HEK293 (cell line): ENCODE measurements around the gene GTF2A1.

Experiments used
- CTCF ChIA-PET: fragments of 350-600 bp; formaldehyde crosslinking; extraction: SDS; loops from one replicate; lab custom pipeline; 2021; ENCODE audit warnings: antibody characterized with exemption; lab: Yijun Ruan, JAX
- POLR2A ChIA-PET: fragments of 300-600 bp; formaldehyde crosslinking; extraction: SDS; loops from one replicate; lab custom pipeline; 2020; ENCODE audit warnings: antibody characterized with exemption, inconsistent platforms; lab: Yijun Ruan, JAX
- H3K27ac ChIP-seq: fragments of 200-500 bp; sonication (Bioruptor generic); 2 replicates; pipeline ENCODE4 v1.5.1; 2014; ENCODE audit warnings: low read depth, low read length, control low read depth, inconsistent platforms; ENCODE audit errors: extremely low read depth
- H3K36me3 ChIP-seq, 2 experiments: fragments of 200-500 bp in 1 of 2; sonication (Bioruptor generic) in 1 of 2; 1 replicate in 1 of 2; 2 replicates in 1 of 2; pipeline ENCODE4 v1.5.1; 2014 to 2017; ENCODE audit warnings: inconsistent platforms in 2 of 2, low read length in 2 of 2; ENCODE audit not compliant: control insufficient read depth in 2 of 2, insufficient read depth in 1 of 2
- H3K4me1 ChIP-seq: fragments of 200-500 bp; sonication (Bioruptor generic); 2 replicates; pipeline ENCODE4 v1.5.1; 2014; ENCODE audit warnings: mild to moderate bottlenecking, low read length, inconsistent platforms; ENCODE audit not compliant: control insufficient read depth, insufficient read depth
- H3K4me3 ChIP-seq: 2 replicates; pipeline ENCODE4 v1.5.1; 2011; ENCODE audit warnings: low read depth, mild to moderate bottlenecking, control low read depth, low read length, moderate library complexity
- H3K9me3 ChIP-seq: fragments of 200-500 bp; sonication (Bioruptor generic); 2 replicates; pipeline ENCODE4 v1.5.1; 2014; ENCODE audit warnings: low read depth, low read length, inconsistent platforms; ENCODE audit not compliant: control insufficient read depth, insufficient read depth
- GLI2 ChIP-seq: fragments of 450-650 bp; formaldehyde crosslinking; IDR thresholded peaks from 2 replicates; pipeline ENCODE4; 2017; ENCODE audit warnings: missing biosample characterization, missing genetic modification characterization, low read depth, borderline replicate concordance
- KLF16 ChIP-seq: fragments of 450-650 bp; formaldehyde crosslinking; IDR thresholded peaks from 2 replicates; pipeline ENCODE4 v1.5.1; 2017; ENCODE audit warnings: missing biosample characterization, missing genetic modification characterization
- SETDB1 ChIP-seq: IDR thresholded peaks from one replicate; pipeline ENCODE4 v1.6.1; 2017; ENCODE audit warnings: mild to moderate bottlenecking, low read length, moderate library complexity, mixed read lengths; ENCODE audit not compliant: insufficient read length
- YY2 ChIP-seq: fragments of 450-650 bp; formaldehyde crosslinking; IDR thresholded peaks from 2 replicates; pipeline ENCODE4 v1.5.1; 2016; ENCODE audit warnings: missing biosample characterization, missing genetic modification characterization
- ZBTB17 ChIP-seq: fragments of 450-650 bp; formaldehyde crosslinking; IDR thresholded peaks from 2 replicates; pipeline ENCODE4 v1.5.1; 2016; ENCODE audit warnings: missing biosample characterization, missing genetic modification characterization
- ZBTB8A ChIP-seq: fragments of 450-650 bp; formaldehyde crosslinking; IDR thresholded peaks from 2 replicates; pipeline ENCODE4 v1.5.1; 2016; ENCODE audit warnings: missing biosample characterization, missing genetic modification characterization
- ZFP37 ChIP-seq: fragments of 450-650 bp; formaldehyde crosslinking; IDR thresholded peaks from 2 replicates; pipeline ENCODE4 v1.5.1; 2016; ENCODE audit warnings: missing biosample characterization, missing genetic modification characterization
- ZNF114 ChIP-seq: fragments of 450-650 bp; formaldehyde crosslinking; IDR thresholded peaks from 2 replicates; pipeline ENCODE4 v1.5.0; 2017; ENCODE audit warnings: missing biosample characterization, missing genetic modification characterization
- ZNF121 ChIP-seq: fragments of 450-650 bp; formaldehyde crosslinking; IDR thresholded peaks from 2 replicates; pipeline ENCODE4 v1.5.1; 2016; ENCODE audit warnings: missing biosample characterization, missing genetic modification characterization
- ZNF146 ChIP-seq: fragments of 450-650 bp; formaldehyde crosslinking; IDR thresholded peaks from 2 replicates; pipeline ENCODE4 v1.5.1; 2016; ENCODE audit warnings: missing biosample characterization, missing genetic modification characterization
- ZNF175 ChIP-seq: fragments of 450-650 bp; formaldehyde crosslinking; IDR thresholded peaks from 2 replicates; pipeline ENCODE4 v1.5.1; 2016; ENCODE audit warnings: missing biosample characterization, missing genetic modification characterization
- ZNF184 ChIP-seq: fragments of 450-650 bp; IDR thresholded peaks from 2 replicates; pipeline ENCODE4 v1.5.1; 2018; ENCODE audit warnings: missing biosample characterization, mild to moderate bottlenecking, missing genetic modification characterization
- ZNF335 ChIP-seq: fragments of 450-650 bp; formaldehyde crosslinking; conservative IDR thresholded peaks from 2 replicates; pipeline ENCODE4 v1.5.1; 2016; ENCODE audit warnings: missing biosample characterization, missing genetic modification characterization
- ZNF560 ChIP-seq: fragments of 450-650 bp; formaldehyde crosslinking; IDR thresholded peaks from 2 replicates; pipeline ENCODE4 v1.5.1; 2017; ENCODE audit warnings: missing biosample characterization, missing genetic modification characterization, borderline replicate concordance
- ZNF677 ChIP-seq: fragments of 450-650 bp; IDR thresholded peaks from 2 replicates; pipeline ENCODE4 v1.5.0; 2018; ENCODE audit warnings: missing biosample characterization, mild to moderate bottlenecking, missing genetic modification characterization, moderate library complexity
- ZNF747 ChIP-seq: fragments of 450-650 bp; formaldehyde crosslinking; IDR thresholded peaks from 2 replicates; pipeline ENCODE4 v1.5.1; 2016; ENCODE audit warnings: missing biosample characterization, missing genetic modification characterization
- ZNF792 ChIP-seq: fragments of 450-650 bp; formaldehyde crosslinking; IDR thresholded peaks from 2 replicates; pipeline ENCODE4 v1.5.1; 2016; ENCODE audit warnings: missing biosample characterization, missing genetic modification characterization
- TF ChIP-seq, protein P1 (sequence below): fragments of 450-650 bp; formaldehyde crosslinking; IDR thresholded peaks from 2 replicates; pipeline ENCODE4 v1.5.1; 2016; ENCODE audit warnings: missing biosample characterization, missing genetic modification characterization
- TF ChIP-seq, protein P2 (sequence below): fragments of 450-650 bp; formaldehyde crosslinking; IDR thresholded peaks from 2 replicates; pipeline ENCODE4 v1.5.1; 2016; ENCODE audit warnings: missing biosample characterization, missing genetic modification characterization
- TF ChIP-seq, protein P3 (sequence below): fragments of 450-650 bp; formaldehyde crosslinking; optimal IDR thresholded peaks from 2 replicates; pipeline ENCODE3; 2016; ENCODE audit warnings: missing biosample characterization, mild to moderate bottlenecking, missing genetic modification characterization
- TF ChIP-seq, protein P4 (sequence below): fragments of 450-650 bp; formaldehyde crosslinking; IDR thresholded peaks from 2 replicates; pipeline ENCODE4 v1.5.0; 2017; ENCODE audit warnings: missing biosample characterization, missing genetic modification characterization, borderline replicate concordance
- TF ChIP-seq, protein P5 (sequence below): sonication (generic); formaldehyde crosslinking; IDR thresholded peaks from 2 replicates; pipeline ENCODE4 v1.8.1; 2022; ENCODE audit warnings: mild to moderate bottlenecking, moderate library complexity, missing genetic modification reagents
- TF ChIP-seq, protein P6 (sequence below): fragments of 450-650 bp; formaldehyde crosslinking; IDR thresholded peaks from 2 replicates; pipeline ENCODE4 v1.5.1; 2016; ENCODE audit warnings: missing biosample characterization, missing genetic modification characterization

GTF2A1 gene

DNA sequence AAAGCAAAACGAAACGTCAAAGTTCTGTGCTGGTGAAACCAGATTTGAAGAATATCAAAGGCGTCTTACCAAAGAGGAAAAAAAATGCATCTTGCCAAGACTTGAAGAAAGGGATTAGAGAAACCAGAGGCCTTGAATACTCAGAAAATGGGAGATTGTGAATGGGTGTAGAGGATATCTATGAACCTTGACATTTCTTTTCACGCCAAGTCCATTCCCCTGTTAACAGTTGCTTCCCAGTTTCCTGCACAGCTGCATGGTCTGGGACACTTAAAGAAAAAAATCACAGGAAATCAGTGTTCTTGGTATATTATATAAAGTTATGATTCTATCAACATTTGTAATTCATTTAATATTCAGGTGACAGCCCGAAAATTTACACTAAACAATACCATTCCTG lies 1.4 kb upstream of the GTF2A1 start (continued):
- TF ChIP-seq GLI2 = no peak
- no peak for TF ChIP-seq ZNF184 (tag by site-specific recombination)
- no peak for TF ChIP-seq ZNF146 (tag by site-specific recombination)

DNA sequence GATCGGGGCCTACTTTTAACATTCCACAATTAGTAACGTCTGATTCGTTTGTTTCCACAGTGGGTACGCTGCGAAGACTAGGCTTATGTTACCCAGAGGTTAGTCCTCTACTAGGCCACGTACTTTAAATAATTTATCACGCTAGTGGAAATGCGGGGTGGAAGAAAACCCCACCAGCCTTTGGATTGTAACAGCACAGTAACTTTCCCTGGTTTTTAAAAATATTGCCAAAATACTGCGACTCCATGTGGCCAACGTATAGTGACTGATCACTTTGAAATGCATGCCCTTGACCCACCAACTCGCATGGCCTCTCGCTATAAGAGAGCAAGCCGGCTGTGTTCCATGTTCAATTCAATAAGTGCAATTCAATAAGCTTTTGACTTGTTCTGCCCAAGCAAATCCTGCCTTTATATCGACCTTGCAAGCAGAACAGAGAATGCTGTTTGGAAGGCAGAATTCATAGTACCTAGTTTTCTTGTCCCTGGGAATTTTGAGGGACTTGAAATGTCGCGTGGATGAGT lies 882 bp upstream of the GTF2A1 start:
- ChIA-PET POLR2A (interaction anchor here (0.7 to 1.8 kb wide), 16 partner anchors 8 to 312 kb away, joined by 3 to 18 read pairs (median 5); partner anchors contain the start of gene SEL1L), CTCF (interaction anchor here (1.6 kb wide), 1 partner anchor 11 kb away, joined by 4 read pairs; no protein-coding TSS in a partner anchor)
- TF ChIP-seq, protein P1, sequence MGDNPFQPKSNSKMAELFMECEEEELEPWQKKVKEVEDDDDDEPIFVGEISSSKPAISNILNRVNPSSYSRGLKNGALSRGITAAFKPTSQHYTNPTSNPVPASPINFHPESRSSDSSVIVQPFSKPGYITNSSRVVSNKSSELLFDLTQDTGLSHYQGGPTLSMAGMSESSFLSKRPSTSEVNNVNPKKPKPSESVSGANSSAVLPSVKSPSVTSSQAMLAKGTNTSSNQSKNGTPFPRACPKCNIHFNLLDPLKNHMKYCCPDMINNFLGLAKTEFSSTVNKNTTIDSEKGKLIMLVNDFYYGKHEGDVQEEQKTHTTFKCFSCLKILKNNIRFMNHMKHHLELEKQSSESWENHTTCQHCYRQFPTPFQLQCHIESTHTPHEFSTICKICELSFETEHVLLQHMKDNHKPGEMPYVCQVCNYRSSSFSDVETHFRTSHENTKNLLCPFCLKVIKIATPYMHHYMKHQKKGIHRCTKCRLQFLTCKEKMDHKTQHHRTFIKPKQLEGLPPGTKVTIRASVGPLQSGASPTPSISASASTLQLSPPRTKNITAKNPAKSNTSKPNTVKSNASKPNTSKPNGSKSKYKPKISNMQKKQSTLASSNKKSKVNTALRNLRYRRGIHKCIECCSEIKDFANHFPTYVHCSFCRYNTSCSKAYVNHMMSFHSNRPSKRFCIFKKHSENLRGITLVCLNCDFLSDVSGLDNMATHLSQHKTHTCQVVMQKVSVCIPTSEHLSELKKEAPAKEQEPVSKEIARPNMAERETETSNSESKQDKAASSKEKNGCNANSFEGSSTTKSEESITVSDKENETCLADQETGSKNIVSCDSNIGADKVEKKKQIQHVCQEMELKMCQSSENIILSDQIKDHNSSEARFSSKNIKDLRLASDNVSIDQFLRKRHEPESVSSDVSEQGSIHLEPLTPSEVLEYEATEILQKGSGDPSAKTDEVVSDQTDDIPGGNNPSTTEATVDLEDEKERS (tag by site-specific recombination) = no peak
- no peak for TF ChIP-seq ZNF792 (tag by site-specific recombination)
- no peak for TF ChIP-seq ZNF114
- no peak for TF ChIP-seq ZFP37 (tag by site-specific recombination)
- TF ChIP-seq ZNF335 (tag by site-specific recombination) = peak; percentile 57
- TF ChIP-seq ZNF677 = no peak
- TF ChIP-seq, protein P2, sequence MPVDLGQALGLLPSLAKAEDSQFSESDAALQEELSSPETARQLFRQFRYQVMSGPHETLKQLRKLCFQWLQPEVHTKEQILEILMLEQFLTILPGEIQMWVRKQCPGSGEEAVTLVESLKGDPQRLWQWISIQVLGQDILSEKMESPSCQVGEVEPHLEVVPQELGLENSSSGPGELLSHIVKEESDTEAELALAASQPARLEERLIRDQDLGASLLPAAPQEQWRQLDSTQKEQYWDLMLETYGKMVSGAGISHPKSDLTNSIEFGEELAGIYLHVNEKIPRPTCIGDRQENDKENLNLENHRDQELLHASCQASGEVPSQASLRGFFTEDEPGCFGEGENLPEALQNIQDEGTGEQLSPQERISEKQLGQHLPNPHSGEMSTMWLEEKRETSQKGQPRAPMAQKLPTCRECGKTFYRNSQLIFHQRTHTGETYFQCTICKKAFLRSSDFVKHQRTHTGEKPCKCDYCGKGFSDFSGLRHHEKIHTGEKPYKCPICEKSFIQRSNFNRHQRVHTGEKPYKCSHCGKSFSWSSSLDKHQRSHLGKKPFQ (tag by site-specific recombination) = no peak
- no peak for TF ChIP-seq YY2 (tag by site-specific recombination)
- no peak for TF ChIP-seq ZNF560
- TF ChIP-seq ZBTB8A (tag by site-specific recombination) = no peak
- TF ChIP-seq, protein P3, sequence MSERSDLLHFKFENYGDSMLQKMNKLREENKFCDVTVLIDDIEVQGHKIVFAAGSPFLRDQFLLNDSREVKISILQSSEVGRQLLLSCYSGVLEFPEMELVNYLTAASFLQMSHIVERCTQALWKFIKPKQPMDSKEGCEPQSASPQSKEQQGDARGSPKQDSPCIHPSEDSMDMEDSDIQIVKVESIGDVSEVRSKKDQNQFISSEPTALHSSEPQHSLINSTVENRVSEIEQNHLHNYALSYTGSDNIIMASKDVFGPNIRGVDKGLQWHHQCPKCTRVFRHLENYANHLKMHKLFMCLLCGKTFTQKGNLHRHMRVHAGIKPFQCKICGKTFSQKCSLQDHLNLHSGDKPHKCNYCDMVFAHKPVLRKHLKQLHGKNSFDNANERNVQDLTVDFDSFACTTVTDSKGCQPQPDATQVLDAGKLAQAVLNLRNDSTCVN (tag by site-specific recombination) = no peak
- peak; percentile 50 for TF ChIP-seq SETDB1
- TF ChIP-seq, protein P4, sequence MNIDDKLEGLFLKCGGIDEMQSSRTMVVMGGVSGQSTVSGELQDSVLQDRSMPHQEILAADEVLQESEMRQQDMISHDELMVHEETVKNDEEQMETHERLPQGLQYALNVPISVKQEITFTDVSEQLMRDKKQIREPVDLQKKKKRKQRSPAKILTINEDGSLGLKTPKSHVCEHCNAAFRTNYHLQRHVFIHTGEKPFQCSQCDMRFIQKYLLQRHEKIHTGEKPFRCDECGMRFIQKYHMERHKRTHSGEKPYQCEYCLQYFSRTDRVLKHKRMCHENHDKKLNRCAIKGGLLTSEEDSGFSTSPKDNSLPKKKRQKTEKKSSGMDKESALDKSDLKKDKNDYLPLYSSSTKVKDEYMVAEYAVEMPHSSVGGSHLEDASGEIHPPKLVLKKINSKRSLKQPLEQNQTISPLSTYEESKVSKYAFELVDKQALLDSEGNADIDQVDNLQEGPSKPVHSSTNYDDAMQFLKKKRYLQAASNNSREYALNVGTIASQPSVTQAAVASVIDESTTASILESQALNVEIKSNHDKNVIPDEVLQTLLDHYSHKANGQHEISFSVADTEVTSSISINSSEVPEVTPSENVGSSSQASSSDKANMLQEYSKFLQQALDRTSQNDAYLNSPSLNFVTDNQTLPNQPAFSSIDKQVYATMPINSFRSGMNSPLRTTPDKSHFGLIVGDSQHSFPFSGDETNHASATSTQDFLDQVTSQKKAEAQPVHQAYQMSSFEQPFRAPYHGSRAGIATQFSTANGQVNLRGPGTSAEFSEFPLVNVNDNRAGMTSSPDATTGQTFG = no peak

DNA sequence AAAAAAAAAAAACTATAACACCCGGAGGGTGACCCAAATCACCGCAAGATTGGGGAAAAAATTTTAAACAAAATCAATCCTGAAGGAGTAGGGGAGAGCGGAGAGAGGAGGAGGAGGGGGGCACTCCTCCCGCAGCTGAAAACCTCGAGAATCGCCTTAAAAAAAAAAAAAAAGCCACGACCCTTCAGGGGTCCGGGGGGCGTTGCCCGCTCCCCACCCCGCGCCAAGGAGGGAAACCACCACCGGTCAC lies 254 bp downstream of the GTF2A1 start:
- ChIA-PET POLR2A (interaction anchor here (0.6 to 1.8 kb wide), 26 partner anchors 9 to 1634 kb away, joined by 3 to 18 read pairs (median 4); partner anchors contain the start of gene SEL1L), CTCF (no interaction called here)
- Histone ChIP-seq H3K36me3 (peaks cover 8 to 14% of the 10 kb centered on the region in 2 experiments; a peak in 2 of 3 replicates), H3K4me3 (peak overlapping the region; percentile 69), H3K4me1 (peaks cover 5% of the 10 kb centered on the region), H3K9me3 (no peaks in the 10 kb centered on the region), H3K27ac (peak overlapping the region; percentile 91)
- TF ChIP-seq, protein P5, sequence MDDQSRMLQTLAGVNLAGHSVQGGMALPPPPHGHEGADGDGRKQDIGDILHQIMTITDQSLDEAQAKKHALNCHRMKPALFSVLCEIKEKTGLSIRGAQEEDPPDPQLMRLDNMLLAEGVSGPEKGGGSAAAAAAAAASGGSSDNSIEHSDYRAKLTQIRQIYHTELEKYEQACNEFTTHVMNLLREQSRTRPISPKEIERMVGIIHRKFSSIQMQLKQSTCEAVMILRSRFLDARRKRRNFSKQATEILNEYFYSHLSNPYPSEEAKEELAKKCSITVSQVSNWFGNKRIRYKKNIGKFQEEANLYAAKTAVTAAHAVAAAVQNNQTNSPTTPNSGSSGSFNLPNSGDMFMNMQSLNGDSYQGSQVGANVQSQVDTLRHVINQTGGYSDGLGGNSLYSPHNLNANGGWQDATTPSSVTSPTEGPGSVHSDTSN (CRISPR knock-in tag) = no peak
- TF ChIP-seq ZBTB17 (tag by site-specific recombination) (no peak), KLF16 (tag by site-specific recombination) (0 out of 2 replicates have a peak, but pooled peaks have one; percentile 29), ZNF175 (tag by site-specific recombination) (no peak), ZNF677 (no peak), ZNF747 (no peak), ZNF121 (tag by site-specific recombination) (no peak)
- TF ChIP-seq, protein P6, sequence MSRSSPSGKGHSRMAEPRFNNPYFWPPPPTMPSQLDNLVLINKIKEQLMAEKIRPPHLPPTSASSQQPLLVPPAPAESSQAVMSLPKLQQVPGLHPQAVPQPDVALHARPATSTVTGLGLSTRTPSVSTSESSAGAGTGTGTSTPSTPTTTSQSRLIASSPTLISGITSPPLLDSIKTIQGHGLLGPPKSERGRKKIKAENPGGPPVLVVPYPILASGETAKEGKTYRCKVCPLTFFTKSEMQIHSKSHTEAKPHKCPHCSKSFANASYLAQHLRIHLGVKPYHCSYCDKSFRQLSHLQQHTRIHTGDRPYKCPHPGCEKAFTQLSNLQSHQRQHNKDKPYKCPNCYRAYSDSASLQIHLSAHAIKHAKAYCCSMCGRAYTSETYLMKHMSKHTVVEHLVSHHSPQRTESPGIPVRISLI (tag by site-specific recombination) = no peak

More for the DNA sequence above, 882 bp upstream of the GTF2A1 start:
- no peaks in the 10 kb centered on the region for H3K9me3 ChIP-seq
- peak overlapping the region; percentile 91 for H3K27ac ChIP-seq
- peak overlapping the region; percentile 78 for H3K4me3 ChIP-seq
- H3K4me1 ChIP-seq = peaks cover 5% of the 10 kb centered on the region
- H3K36me3 ChIP-seq = peaks cover 0 to 3% of the 10 kb centered on the region in 2 experiments; a peak in 1 of 3 replicates
